ENCODE data around the gene GPC5. TPM values are rescaled to one million over a fixed set of nuclear protein-coding genes. Genes with fewer than 3 reads are reported as not detected.

The GPC5 gene
- total and polyA plus RNA-seq, 9 of the 15 experiments (the other 6 are each of a cell fraction or from before 2014, with no cell fraction given): 0.18 to 0.27 TPM; not detected in 7

DNA sequence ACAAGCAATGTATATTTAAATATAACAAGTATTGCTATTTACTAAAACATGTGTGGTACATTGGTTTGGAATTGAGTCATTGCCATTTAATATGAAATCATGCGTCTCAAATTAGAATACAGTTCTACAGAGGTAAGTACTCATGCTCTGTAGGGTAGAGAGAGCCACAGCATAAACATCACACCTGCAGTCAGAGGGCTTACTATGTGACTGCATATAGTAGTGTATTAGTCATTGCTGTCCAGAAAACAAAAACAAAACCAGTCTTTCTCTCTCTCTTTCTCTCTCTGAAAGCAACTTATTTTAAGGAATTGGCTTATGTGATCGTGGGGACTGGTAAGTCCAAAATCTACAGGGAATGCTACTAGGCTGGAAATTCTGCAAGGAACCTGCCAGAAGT lies 370.3 kb downstream of the GPC5 start:
- Histone ChIP-seq H3K4me3 (no peak overlapping the region), H3K27ac (ENCODE audit: extremely low read depth, low read depth, low read length) (no peak overlapping the region), H3K79me2 (ENCODE audit: control insufficient read depth, insufficient read depth, low read length) (no peaks in the 10 kb centered on the region), H4K20me1 (replicated peaks; ENCODE audit: control insufficient read depth, insufficient read depth, low read length) (no peaks in the 10 kb centered on the region), H3K9me3 (replicated peaks; ENCODE audit: control insufficient read depth, insufficient read depth, low read depth, low read length) (no peaks in the 10 kb centered on the region), H3K4me2 (ENCODE audit: insufficient read depth, low read length) (no peak overlapping the region), H3K9me1 (ENCODE audit: control insufficient read depth, insufficient read depth, low read length) (no peaks in the 10 kb centered on the region), H3K36me3 (ENCODE audit: control insufficient read depth, insufficient read depth, low read length) (no peaks in the 10 kb centered on the region), H2AFZ (ENCODE audit: low read depth, low read length) (no peak overlapping the region), H3K4me1 (replicated peaks in 1 of 2; ENCODE audit: control insufficient read depth in 2 of 2, insufficient read depth in 2 of 2, low read length in 2 of 2) (no peaks in the 10 kb centered on the region), H3K9ac (ENCODE audit: insufficient read depth in 1 of 2, low read depth in 2 of 2, low read length in 2 of 2) (no peak overlapping the region), H3K27me3 (ENCODE audit: control insufficient read depth in 2 of 2, insufficient read depth in 2 of 2, low read length in 2 of 2) (no peaks in the 10 kb centered on the region)
- ChIA-PET CTCF (ENCODE audit: low intra/inter-chr PET ratio) (no interaction called here), POLR2A (no interaction called here)
- under 1% methylated on average over 2 of the region's 2 CpGs for WGBS (ENCODE audit: insufficient coverage, low coverage, missing lambda C conversion rate)
- FAIRE-seq: no peak
- intact Hi-C loops (cut with micrococcal nuclease): loop anchor here (5.0 kb wide), 2 partner anchors 61 to 171 kb away; no protein-coding TSS in a partner anchor
- no peak for ATAC-seq
- TF ChIP-seq, protein P1, sequence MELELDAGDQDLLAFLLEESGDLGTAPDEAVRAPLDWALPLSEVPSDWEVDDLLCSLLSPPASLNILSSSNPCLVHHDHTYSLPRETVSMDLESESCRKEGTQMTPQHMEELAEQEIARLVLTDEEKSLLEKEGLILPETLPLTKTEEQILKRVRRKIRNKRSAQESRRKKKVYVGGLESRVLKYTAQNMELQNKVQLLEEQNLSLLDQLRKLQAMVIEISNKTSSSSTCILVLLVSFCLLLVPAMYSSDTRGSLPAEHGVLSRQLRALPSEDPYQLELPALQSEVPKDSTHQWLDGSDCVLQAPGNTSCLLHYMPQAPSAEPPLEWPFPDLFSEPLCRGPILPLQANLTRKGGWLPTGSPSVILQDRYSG (tag; conservative IDR thresholded peaks at IDR 0.05; ENCODE audit: low read depth): no peak
- TF ChIP-seq, protein P2, sequence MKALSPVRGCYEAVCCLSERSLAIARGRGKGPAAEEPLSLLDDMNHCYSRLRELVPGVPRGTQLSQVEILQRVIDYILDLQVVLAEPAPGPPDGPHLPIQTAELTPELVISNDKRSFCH (CRISPR knock-in tag; IDR thresholded peaks at IDR 0.05): no peak
- TF ChIP-seq, protein P2 (tag; IDR thresholded peaks at IDR 0.05): no peak
- TF ChIP-seq HDAC1 (IDR thresholded peaks at IDR 0.05) (no peak), NEUROD1 (IDR thresholded peaks at IDR 0.05; ENCODE audit: borderline replicate concordance, low read depth, low read length, partially characterized antibody) (no peak), ZBTB8A (IDR thresholded peaks at IDR 0.05; ENCODE audit: partially characterized antibody) (no peak), PHF8 (IDR thresholded peaks at IDR 0.05; ENCODE audit: borderline replicate concordance, low read length) (peak; percentile 15; the same call in 1 of the 2 replicates), ZFP1 (CRISPR knock-in tag; IDR thresholded peaks at IDR 0.05) (no peak)
- TF ChIP-seq, protein P3, sequence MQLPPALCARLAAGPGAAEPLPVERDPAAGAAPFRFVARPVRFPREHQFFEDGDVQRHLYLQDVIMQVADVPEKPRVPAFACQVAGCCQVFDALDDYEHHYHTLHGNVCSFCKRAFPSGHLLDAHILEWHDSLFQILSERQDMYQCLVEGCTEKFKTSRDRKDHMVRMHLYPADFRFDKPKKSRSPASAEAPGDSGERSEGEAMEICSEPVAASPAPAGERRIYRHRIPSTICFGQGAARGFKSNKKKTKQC (CRISPR knock-in tag; IDR thresholded peaks at IDR 0.05): no peak
- BruUV-seq (replicated peaks): no TSS peak
- in situ Hi-C loops (cut with MboI): no loop called here
- no peak for DNase-seq (ENCODE audit: extremely low read depth in 1 of 4, low spot score in 3 of 4)
